ENCODE measurements around the gene DLG4. TPM values are rescaled to one million over a fixed set of nuclear protein-coding genes. Genes with fewer than 3 reads are reported as not detected.

The DLG4 gene
- total RNA-seq, 1 experiment from 2014 or later, result 59.7 TPM

- CTCF ChIA-PET, result interaction anchor here (1.3 to 4.3 kb wide), 3 partner anchors 8 to 34 kb away, joined by 3 to 30 read pairs (median 4); no protein-coding TSS in a partner anchor
- Mint-ChIP-seq H3K36me3 (no peaks in the 10 kb centered on the region), H3K4me1 (peaks cover 50% of the 10 kb centered on the region), H3K9me3 (no peaks in the 10 kb centered on the region), H3K27ac (no peak overlapping the region), H3K4me3 (no peak overlapping the region), H3K27me3 (ENCODE audit: low read depth) (peaks cover 2% of the 10 kb centered on the region)
- POLR2A ChIA-PET, result interaction anchor here (0.7 kb wide), 1 partner anchor 659 kb away, joined by 5 read pairs; no protein-coding TSS in a partner anchor
- no peak for ATAC-seq
- TF ChIP-seq ZNF121 (CRISPR knock-in tag; IDR thresholded peaks at IDR 0.05), result no peak
- no peak for TF ChIP-seq ZNF425 (CRISPR knock-in tag; conservative IDR thresholded peaks at IDR 0.05)
- no peak for TF ChIP-seq ZBTB43 (CRISPR knock-in tag; IDR thresholded peaks at IDR 0.05)
- TF ChIP-seq ELF4 (CRISPR knock-in tag; IDR thresholded peaks at IDR 0.05; ENCODE audit: low read depth), result no peak
- TF ChIP-seq ZNF317 (CRISPR knock-in tag; IDR thresholded peaks at IDR 0.05; ENCODE audit: borderline replicate concordance, low read depth), result no peak
- TF ChIP-seq RORB (CRISPR knock-in tag; IDR thresholded peaks at IDR 0.05), result no peak
- no peak for DNase-seq (ENCODE audit: low spot score)
Measured at GRCh38 chr17:7144213-7144612, 75.4 kb downstream of the DLG4 start.

- no peaks in the 10 kb centered on the region for H3K36me3 Mint-ChIP-seq
- peak overlapping the region; percentile 1; the same call in 1 of the 2 replicates for H3K27ac Mint-ChIP-seq
- peaks cover 61% of the 10 kb centered on the region for H3K4me1 Mint-ChIP-seq
- ATAC-seq, result no peak
- peaks cover 9% of the 10 kb centered on the region for H3K27me3 Mint-ChIP-seq (ENCODE audit: low read depth)
- H3K9me3 Mint-ChIP-seq, result no peaks in the 10 kb centered on the region
- H3K4me3 Mint-ChIP-seq, result no peak overlapping the region
- POLR2A ChIA-PET, result no interaction called here
- no peak for TF ChIP-seq USF1 (CRISPR knock-in tag; IDR thresholded peaks at IDR 0.05)
- no peak for TF ChIP-seq ZNF317 (CRISPR knock-in tag; IDR thresholded peaks at IDR 0.05; ENCODE audit: borderline replicate concordance, low read depth)
- TF ChIP-seq JUN (CRISPR knock-in tag; IDR thresholded peaks at IDR 0.05), result no peak
- no peak for TF ChIP-seq SP1 (CRISPR knock-in tag; conservative IDR thresholded peaks at IDR 0.05)
- TF ChIP-seq USF2 (CRISPR knock-in tag; IDR thresholded peaks at IDR 0.05), result no peak
- TF ChIP-seq ATF6 (CRISPR knock-in tag; IDR thresholded peaks at IDR 0.05), result no peak
- TF ChIP-seq GTF2I (CRISPR knock-in tag; conservative IDR thresholded peaks at IDR 0.05), result no peak
- no peak for TF ChIP-seq MLX (CRISPR knock-in tag; IDR thresholded peaks at IDR 0.05)
- TF ChIP-seq ZSCAN18 (CRISPR knock-in tag; IDR thresholded peaks at IDR 0.05), result no peak
- TF ChIP-seq SMAD4 (CRISPR knock-in tag; IDR thresholded peaks at IDR 0.05), result no peak
- TF ChIP-seq FOXP4 (CRISPR knock-in tag; IDR thresholded peaks at IDR 0.05), result no peak
- TF ChIP-seq GRHL2 (CRISPR knock-in tag; IDR thresholded peaks at IDR 0.05; ENCODE audit: insufficient replicate concordance, severe bottlenecking), result no peak
- CTCF ChIA-PET, result interaction anchor here (0.6 to 4.3 kb wide), 3 partner anchors 9 to 96 kb away, joined by 3 to 45 read pairs (median 33); no protein-coding TSS in a partner anchor
- no peak for DNase-seq (ENCODE audit: low spot score)
Measured at GRCh38 chr17:7141824-7142223, 77.8 kb downstream of the DLG4 start.
